KOPT-K1 (cell line): Measurements from ENCODE around the gene ENTHD1.
A peak's percentile ranks its signal among the peaks of the same experiment; 100 is the strongest.

Experiments
- H3K27ac ChIP-seq: fragments of 200-600 bp; sonication (generic); 2 replicates; pipeline ENCODE4 v1.5.1; 2016; ENCODE audit warnings: antibody characterized with exemption, mild to moderate bottlenecking, low read depth, low read length; ENCODE audit not compliant: poor library complexity, severe bottlenecking
- H3K36me3 ChIP-seq: fragments of 200-600 bp; sonication (generic); 2 replicates; pipeline ENCODE4 v1.5.1; 2017; ENCODE audit warnings: antibody characterized with exemption, mild to moderate bottlenecking, low read length, moderate library complexity; ENCODE audit not compliant: insufficient read depth
- H3K9me3 ChIP-seq: fragments of 200-600 bp; sonication (generic); 2 replicates; pipeline ENCODE4 v1.5.1; 2017; ENCODE audit warnings: antibody characterized with exemption, low read length, mild to moderate bottlenecking; ENCODE audit not compliant: insufficient read depth, poor library complexity, severe bottlenecking

Gene ENTHD1

DNA sequence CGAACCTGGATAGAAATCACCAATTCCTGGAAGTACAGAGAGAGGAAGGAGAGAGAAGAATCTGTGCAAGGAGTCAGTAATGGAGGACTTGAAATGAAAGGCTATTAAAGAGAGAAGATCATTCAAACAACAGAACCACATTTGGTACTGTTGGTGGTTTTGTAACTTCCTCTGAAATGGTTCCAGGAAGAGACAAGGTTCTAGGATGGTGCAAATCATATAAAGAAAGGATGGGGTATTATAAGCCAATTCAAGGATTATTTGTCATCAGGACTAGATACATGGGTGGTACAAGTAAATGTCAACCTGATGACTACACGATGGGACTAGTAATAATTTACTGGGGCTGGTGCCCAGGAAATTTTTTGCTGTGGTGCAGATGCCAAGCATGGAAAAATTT lies 37.7 kb upstream of the ENTHD1 start:
- Histone ChIP-seq H3K36me3 (peaks cover 15% of the 10 kb centered on the region; the same call in 1 of the 2 replicates), H3K9me3 (no peaks in the 10 kb centered on the region), H3K27ac (peak overlapping the region; percentile 99)

DNA sequence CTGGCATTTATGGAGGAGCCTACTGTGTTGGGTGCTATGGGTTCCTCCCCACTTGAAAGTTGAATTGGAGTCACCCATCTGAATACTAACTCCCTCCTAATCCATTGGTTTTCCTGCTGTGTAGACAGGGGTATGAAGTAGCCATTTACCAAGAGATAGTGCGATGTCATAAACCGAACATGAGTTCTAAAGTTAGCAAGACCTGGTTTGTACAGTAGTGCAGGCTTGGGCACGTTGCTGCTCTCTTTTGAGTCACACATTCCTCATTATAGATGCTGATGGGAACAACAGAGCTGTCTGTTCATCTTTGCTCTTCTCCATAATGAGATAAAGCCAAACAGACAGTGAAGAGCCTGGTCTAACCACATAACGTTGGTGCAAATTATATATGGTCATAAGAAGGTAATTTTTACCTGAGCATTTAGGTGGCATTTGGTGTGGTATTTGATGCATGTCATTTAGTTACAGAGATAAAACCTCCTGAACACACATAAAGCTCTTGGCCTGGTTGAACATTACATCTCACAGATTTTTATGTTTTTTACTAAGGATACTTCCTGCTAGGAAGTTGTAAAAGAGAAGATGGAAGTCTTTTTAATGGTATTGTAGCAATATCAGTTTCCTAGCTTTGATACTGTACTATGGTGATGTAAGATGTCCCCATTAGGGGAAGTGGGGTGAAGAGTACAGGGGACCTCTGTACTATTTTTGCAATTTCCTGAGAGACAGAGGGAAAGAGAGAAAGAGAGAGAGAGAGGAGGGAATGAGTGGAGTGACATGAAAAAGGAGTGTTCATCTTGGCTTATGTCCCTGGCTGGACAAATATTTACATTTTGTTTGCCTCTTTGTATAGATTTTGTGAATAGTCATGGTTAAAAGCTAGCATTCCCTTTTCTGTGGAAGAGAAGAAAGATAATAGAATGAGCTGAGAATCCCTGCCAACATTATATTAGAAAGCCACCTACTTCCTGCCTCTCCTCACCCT lies 35.3 kb upstream of the ENTHD1 start:
- Histone ChIP-seq H3K27ac (peak overlapping the region; percentile 99), H3K36me3 (peaks cover 9% of the 10 kb centered on the region; the same call in 1 of the 2 replicates), H3K9me3 (no peaks in the 10 kb centered on the region)

DNA sequence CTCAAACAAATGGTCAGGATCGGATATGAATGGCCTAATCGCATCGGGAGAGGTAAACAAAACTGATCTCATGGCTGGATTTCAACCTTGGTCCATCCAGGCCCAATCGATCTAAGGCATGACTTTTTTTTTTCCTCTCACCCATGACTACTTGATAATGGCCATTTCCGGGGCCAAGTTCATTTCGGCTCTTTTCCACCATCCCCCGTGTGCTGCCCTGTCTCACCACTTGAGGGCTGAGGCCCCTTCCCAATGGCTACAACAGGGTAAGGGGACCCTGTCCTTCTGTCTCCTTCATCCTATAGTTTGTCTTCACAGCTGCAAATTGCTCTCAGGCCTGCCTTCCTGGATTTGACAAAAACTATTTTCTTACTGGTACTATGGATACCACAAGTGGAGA lies 34.0 kb upstream of the ENTHD1 start:
- H3K27ac ChIP-seq = peak overlapping the region; percentile 99
- no peaks in the 10 kb centered on the region for H3K9me3 ChIP-seq
- H3K36me3 ChIP-seq = peaks cover 9% of the 10 kb centered on the region; the same call in 1 of the 2 replicates

DNA sequence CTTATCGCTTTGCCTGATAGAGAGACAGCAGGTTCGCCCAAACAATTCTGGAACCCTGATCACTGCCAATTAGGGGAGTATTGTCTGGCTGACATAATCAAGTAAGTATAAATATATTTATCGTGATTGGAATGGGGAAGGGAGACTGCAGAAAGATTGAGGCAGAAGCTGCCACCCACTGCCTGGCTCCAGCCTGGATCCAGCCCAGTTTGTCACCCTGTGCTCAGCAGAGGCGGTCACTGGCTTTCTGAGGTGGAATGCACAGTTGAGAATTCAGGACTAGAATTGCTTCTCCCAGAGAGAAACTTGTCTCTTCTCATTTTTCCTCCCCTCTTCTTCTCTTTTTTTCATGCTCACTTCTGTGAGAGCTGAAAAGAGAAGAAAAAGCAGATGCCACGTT lies 33.2 kb upstream of the ENTHD1 start:
- H3K9me3 ChIP-seq = no peaks in the 10 kb centered on the region
- H3K36me3 ChIP-seq = peaks cover 9% of the 10 kb centered on the region; the same call in 1 of the 2 replicates
- peak overlapping the region; percentile 99 for H3K27ac ChIP-seq

DNA sequence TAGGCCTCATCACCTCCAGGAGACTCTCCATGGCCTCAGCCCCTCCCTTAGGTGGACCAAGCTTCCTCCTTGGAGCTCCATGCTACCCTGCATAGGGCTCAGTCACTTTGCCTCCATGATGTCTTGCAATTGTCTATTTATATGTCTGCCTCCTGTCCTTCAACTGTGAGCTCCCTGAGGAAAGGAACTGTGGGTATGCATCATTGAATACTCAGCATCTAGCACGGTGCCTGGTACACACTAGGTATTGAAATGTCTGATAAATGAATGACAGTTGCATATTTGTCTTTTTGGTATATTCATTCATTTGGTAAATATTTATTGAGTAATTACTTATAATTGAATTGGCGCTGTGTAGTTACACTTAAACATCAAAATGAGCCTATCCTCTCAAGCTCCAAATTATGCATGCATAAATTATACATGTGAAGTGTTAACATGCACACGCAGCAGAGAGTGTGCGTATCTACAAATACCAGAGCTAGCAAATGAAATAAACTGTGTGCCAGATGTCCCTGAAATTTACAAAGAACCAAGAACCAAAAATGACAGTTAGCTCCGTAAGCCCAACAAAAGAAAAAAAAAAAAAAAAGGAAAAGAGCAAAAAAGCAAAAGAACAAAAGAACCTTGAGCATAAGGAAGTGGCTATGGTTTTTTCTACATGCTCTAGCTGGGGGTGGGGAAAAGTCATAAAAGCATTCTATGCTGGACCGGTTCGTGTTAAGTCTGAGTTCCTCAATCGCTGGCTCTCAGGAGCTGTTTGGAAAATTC lies 32.5 kb upstream of the ENTHD1 start:
- Histone ChIP-seq H3K9me3 (no peaks in the 10 kb centered on the region), H3K36me3 (peaks cover 9% of the 10 kb centered on the region; the same call in 1 of the 2 replicates), H3K27ac (peak overlapping the region; percentile 99)

DNA sequence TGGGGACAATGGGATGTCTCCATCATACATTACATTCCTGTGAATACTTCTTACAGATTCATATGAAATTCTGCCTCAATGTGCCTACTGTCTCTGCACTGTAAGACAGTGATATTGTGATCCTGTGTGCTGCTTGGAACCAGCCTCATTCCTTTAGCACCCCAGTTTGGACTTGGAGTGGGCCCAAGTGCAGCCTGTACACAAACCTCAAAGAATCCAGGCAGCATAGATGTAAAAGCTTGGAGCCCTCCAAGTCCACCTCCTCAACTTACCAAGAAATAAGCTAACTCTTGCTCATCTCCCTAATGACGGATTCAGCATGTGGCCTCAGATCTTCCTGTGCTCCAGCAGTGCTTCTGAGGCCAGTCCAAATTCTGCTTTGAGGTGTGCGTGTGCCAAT lies 31.7 kb upstream of the ENTHD1 start:
- 0 out of 2 replicates have a peak, but pooled peaks cover 3% of the 10 kb centered on the region for H3K36me3 ChIP-seq
- no peaks in the 10 kb centered on the region for H3K9me3 ChIP-seq
- H3K27ac ChIP-seq = peak overlapping the region; percentile 99

DNA sequence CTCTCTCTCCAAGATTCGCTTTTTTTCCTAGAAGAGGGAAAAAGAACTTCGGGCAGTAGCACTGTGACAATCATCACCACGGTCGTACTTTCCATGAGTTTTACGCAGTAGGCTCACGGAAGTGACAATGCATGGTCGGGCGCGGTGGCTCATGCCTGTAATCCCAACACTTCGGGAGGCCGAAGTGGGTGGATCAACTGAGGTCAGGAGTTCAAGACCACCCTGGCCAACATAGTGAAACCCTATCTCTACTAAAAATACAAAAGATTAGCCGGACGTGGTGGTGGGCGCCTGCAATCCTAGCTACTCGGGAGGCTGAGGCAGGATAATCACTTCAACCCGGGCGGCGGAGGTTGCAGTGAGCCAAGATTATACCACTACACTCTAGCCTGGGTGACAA lies 30.7 kb upstream of the ENTHD1 start:
- H3K27ac ChIP-seq = peak overlapping the region; percentile 99
- H3K9me3 ChIP-seq = no peaks in the 10 kb centered on the region
- no peaks in the 10 kb centered on the region for H3K36me3 ChIP-seq

DNA sequence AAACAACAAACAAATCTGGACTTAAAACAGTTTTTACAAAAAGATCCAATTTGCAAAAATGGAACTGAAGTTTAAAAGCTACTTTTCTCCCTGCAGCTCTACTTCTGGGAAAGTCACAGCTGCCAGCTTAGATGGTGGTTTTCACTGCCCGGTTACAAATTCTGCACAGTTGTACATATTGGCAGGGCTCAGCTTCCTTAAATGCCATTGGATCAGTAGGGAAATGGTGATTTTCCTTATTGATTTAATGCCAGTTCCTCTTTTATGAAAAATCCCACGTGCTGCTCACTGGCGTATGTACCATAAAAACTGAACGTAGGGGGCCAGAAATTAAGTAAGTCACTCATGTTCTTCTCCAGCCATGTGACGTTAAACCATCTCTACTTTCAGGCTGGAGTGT lies 30.1 kb upstream of the ENTHD1 start:
- H3K36me3 ChIP-seq = no peaks in the 10 kb centered on the region
- H3K27ac ChIP-seq = peak overlapping the region; percentile 99
- no peaks in the 10 kb centered on the region for H3K9me3 ChIP-seq

DNA sequence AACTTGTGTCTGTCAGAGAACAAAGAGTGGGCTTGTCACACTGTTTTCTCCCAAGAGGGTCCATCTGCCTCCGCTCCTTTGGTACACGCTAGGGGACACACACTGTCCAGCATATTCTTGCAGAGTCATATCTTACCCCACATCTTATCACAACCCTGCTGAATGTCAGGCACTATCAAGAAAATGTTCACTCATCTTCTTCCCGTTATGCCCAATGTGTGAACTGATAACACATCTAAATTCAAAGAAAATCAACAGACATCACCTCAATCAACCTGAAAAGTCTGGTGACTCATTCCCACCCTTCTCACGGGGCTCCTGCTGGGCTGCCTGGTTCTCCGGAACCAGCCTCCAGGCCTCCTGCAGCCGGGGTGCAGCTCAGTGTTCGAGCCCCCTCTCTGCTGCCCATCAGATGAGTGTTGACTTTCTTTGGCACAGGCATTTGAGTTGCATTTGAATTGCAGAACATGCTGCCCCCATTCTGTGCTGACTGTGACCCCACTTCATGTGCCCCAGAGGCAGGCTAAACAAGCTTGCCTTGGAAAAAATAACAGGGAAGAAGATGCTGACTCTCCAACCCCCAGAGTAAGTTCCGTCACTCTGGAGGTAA lies 26.7 kb upstream of the ENTHD1 start:
- Histone ChIP-seq H3K27ac (peak overlapping the region; percentile 99), H3K9me3 (no peaks in the 10 kb centered on the region), H3K36me3 (no peaks in the 10 kb centered on the region)

DNA sequence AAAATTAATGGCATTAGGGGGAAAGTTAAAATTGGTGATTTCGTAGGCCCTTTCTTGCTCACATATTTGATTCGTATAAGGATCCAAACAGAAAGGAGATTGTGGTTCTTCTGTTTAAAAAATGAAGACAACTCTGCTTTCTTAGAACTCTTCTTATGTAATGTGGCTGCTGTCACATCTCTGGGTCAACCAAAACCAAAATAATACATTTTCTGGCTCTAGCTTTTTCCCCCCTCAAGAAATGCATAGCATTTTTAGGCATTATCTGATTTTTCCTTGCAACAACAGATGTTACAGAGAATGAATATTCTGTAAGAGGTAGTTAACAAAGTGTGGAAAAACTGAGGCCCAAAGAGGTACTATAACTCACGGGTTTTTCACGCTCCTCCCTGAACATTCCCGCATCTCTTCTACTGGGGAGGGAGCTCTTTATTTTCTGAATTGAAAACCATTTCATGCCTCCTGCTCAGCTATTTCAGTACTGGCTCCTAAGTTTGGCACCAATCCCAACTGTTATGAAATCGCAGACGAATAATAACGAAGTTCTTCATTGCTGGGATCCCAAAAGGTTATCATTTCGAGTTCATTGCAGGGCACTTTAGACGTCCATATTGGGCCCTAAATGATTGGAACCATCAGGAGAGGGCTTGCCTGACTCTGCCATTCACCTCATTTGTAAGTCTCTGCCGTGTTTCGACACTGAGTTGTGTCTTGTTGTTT lies 24.4 kb upstream of the ENTHD1 start:
- no peaks in the 10 kb centered on the region for H3K36me3 ChIP-seq
- H3K27ac ChIP-seq = peak overlapping the region; percentile 99
- H3K9me3 ChIP-seq = no peaks in the 10 kb centered on the region

DNA sequence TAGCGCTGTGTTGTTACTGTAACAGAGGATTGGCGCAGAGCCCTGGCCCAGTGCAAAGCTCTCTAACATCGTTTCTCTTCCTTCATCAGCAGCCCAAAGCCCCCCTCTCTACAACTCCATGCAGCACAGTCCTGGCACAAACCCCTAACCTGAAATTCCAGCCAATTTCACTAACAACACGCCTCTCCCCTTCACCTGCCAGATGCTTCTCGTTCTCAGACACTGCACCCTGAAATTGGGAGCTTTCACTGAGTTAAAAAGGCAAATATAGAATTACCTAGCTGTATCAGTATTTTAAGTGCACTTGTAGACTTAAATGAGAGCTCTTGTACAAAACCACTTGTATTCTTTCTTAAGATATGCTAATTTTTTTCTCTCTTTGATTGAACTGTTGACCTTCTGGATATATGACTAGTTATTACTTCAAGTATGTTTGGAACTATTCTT lies 23.7 kb upstream of the ENTHD1 start:
- H3K27ac ChIP-seq = peak overlapping the region; percentile 99
- no peaks in the 10 kb centered on the region for H3K36me3 ChIP-seq
- no peaks in the 10 kb centered on the region for H3K9me3 ChIP-seq

DNA sequence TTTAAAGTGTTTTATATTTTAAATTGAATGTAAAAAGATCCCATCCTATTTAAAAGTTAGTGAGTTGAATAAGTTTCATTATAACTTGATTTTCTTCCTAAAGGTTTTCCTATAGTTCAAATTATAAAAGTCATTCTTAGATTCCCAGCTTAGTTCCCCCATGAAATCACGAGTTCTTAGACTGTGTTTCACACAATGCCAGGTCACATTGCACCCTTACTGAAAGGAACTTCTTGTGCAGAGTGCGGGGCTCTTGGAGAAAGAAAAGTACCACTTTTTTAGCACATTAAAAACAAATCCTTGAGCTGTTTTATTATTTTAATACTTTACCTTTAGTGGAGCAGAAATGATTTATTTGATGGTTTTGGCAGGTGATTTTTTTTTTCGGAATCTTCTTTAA lies 22.9 kb upstream of the ENTHD1 start:
- peak overlapping the region; percentile 40 for H3K27ac ChIP-seq
- no peaks in the 10 kb centered on the region for H3K9me3 ChIP-seq
- H3K36me3 ChIP-seq = peaks cover 3% of the 10 kb centered on the region; the same call in 1 of the 2 replicates

DNA sequence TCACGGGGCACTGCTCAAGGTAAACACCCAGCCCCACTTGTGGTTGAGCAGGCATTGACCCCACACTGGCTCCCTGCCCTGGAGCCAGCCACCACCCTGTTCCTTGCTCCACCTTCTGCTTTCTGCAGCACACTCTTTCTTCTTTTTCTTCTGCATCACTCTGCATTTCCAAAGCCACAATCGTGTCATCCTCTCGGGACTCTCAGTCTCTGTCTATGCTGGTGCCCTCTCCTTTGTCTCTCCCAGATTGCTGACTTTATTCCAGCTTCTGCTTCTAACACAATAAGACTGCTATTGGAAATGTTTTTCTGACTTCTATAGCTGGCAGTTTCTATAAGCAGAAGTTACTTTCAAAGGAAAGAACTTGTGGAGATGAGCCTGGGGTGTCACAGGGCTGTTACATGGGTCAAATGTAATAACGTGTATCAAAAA lies 21.8 kb upstream of the ENTHD1 start:
- Histone ChIP-seq H3K9me3 (no peaks in the 10 kb centered on the region), H3K36me3 (peaks cover 6% of the 10 kb centered on the region; the same call in 1 of the 2 replicates), H3K27ac (peak overlapping the region; percentile 40)

DNA sequence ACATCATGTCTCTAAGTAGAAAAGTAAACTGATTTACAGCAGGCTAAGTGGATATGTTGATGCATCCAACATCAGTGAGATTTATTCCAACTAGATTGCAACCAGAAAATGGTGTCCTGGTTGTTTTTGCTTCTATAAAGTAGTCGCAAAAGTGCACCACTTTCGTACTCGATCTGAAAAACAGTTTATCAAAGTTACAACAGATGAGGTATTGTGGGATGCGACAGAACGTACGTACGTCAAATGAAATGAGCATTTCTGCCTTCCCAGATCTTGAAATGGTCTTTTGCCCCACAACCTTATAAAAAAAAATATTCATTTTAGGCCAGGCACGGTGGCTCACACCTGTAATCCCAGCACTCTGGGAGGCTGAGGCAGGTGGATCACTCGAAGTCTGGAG lies 21.0 kb upstream of the ENTHD1 start:
- Histone ChIP-seq H3K9me3 (no peaks in the 10 kb centered on the region), H3K27ac (peak overlapping the region; percentile 40), H3K36me3 (peaks cover 6% of the 10 kb centered on the region; the same call in 1 of the 2 replicates)
